Stimulated activated CD8-positive, alpha-beta memory T cell treated with anti-CD3 and anti-CD28 coated beads, Interleukin-15, amount 100 ng/mL, for 24 hours (primary cell): ENCODE results near the gene MARCHF11.

Experiments used
- DNase-seq: peaks from one replicate; pipeline ENCODE4 v3.0.0-alpha.2; 2020; ENCODE audit warnings: low read depth

The MARCHF11 gene

DNA sequence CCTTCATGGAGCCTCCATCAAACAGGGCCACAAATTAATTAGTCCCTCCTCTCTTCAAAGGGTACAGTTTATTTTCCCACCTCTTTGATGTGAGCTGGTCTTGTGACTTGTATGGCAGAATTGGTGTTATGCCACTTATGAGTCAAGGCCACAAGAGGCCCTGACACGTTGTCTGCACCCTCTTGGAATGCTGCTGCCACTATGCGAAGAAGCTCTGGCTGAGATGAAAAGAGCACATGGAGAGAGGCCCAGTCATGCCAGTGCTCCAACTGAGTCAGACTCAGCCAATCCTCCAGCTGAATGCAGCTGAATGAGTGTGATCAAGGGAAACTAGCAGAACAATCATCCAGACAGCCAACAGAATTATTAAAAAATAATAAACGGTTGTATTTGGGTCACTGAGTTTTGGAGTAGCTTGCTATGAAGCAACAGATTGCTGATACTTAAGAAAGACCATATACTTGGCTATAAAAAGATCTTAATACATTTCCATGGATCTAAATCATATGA lies 128.3 kb downstream of the MARCHF11 start:
- no peak for DNase-seq

DNA sequence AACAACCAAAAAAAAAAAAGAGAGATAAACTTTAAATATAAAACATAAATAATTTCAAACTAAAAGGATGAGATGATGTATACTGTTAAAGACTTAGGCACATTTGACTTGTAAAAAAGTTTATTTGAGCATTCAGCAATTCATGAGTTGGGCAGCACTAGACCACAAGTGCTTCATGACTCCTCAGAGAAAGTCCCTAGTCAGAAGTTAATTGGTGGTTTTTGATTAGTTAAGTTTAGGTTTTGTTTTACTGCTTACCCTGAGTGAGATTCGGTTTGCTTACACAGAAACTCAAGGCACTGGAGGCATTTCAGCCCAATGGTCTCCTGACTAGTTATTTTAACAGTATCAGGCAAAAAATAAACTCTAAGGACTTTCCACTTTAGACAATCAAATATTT lies 129.2 kb downstream of the MARCHF11 start:
- DNase-seq = no peak

DNA sequence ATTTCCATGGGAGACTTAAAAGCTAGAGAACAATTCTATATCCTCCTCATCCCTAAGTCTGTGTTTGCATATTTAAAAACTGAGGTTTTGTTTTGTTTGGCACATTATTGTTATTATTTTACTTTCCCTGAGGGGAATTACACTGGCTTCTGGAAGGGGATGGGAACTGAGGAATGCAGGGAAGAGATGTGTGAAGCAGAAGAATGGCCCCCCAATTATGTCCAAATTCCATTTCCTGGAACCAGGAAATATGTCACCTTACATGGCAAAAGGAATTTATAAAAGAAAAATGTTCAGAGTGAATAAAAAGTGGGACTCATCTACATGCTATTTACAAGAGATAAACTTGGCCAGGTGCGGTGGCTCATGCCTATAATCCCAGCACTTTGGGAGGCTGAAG lies 129.8 kb downstream of the MARCHF11 start:
- DNase-seq = no peak

DNA sequence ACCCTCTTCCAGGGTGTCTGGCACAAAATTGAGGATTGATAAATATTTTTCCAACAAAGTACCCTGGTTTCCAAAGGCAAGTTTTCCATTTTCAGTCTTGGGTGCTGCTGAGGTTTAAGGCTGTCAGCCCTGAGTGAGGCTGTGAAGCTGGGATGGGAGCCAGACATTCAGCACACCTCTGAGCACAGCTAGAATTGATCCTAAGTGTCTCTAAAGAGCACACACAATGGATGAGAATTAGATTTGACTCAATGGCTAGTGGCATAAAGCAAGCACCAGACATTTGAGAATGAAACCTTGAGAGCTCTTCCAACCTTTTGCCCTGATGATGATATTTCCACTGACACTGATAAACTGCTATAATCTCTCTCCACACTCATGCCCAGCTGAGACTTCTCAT lies 131.5 kb downstream of the MARCHF11 start:
- no peak for DNase-seq

DNA sequence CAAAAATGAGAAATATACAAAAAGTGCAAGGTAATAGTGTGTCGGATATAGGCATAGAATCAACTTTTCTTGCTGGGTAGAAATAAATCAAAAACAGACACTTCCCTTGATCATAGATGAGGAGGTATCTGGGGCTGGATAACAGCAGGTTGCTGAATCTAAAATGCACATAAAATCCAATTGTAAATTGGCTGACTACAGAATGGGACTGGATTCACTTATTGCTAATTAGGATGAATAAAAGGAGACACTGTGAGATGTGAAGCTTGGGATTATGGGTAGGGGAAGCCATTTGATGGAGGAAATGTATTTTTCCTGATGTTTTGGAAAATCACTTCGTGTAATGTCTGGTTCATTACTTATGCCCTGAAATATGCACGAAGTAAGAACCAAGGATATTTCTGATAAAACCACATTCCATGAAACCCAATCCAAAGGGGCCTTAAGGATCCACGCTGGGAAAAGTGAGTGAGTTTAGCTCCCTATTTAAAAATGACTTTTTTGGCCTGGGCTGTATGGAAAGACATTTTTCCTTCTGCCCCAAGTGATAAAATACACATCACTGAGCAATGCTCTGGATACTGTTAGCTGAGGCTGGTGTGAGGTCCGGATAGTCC lies 136.1 kb downstream of the MARCHF11 start:
- no peak for DNase-seq

DNA sequence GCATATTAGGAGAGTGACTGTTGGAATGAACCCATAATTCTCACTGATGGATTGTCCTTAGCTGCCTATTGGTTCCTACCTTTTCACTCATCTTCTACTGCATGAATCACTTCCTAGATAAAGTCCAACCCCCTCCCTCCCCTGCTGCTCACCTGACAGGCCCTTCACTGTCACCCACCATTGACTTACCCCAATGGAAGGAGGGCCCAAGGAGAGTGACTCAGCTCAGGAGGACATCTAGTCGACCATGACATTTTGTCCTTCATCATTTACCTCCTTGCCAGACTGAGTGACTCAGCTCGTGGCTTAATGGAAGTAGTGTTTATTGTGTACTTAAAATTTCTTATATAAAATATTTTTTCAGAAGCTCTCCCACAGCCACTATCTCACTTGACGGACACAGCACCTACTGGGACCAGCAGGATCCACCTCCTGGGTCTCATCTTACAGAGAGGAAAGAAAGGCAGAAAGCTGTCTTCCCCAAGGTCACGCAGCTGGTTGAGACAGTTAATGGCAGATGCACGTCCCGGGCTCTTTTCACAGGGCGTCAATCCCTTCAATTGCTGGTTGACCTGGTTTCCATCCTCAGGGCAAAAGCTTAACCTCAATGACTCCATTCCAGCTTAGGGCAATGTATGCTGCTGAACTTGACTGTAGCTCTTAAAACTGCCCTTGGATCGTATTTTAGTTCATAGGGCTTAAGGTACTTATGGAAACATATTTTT lies 142.3 kb downstream of the MARCHF11 start:
- DNase-seq = no peak

DNA sequence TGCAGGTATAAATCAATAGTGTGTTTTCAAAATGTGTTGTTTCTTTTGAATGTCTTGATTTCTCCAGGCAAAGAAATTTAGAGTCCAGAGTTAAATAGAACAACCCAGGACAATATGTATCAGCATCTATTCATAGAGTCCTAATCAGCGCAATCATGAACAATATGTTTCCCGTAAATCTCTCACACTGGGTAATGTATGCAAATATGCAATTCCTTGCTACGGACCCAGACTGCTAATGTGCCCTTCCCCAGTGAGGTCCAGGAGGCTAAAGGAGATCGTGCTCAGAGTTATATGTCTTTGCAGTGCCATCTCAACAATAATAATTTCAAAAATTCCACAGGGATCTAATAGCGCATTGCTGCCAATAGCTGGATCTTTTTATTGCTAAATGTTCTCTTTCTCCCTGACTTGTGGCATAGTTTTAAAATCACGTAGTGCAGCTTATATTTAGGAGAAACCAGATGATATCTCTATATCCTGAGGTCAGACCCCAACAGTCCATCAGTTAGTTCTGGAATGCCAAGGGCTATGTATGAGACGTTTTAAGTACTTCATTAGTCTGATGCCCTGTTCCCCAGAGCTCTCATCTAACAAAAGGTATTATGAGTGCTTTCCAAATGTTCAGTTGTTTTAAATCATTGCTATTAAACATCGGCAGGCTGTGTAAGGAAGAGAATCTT lies 145.1 kb downstream of the MARCHF11 start:
- DNase-seq = no peak

DNA sequence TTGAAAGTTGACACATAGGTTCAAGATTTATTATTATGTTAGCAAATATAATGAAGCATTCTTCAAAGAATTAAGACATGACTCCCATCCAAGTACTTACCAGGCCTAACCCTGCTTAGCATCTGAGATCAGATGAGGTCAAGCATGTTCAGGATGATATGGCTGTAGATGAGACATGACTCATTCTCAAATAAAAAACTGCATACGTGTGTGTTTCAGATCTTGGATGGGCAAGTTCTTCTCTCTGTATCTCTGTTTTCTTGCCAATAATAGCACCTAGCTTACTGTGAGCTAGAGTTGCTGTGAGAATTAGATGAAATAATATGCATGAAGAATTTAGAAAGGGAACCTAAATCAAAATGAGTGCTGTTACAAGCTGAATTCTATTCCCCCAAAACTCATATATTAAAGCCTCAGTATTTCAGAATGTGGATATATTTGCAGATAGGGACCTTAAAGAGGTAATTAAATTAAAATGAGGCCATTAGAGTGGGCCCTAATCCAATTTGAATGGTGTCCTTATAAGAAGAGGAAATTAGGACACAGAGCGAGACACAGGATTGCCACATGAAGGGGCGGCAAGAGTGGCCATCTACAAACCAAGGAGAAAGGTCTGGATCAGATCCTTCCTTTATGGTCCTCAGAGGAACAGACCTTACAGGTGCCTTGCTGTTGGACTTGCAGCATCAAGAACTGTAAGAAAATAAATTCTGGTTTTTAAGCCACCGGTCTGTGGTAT lies 146.2 kb downstream of the MARCHF11 start:
- DNase-seq = no peak

DNA sequence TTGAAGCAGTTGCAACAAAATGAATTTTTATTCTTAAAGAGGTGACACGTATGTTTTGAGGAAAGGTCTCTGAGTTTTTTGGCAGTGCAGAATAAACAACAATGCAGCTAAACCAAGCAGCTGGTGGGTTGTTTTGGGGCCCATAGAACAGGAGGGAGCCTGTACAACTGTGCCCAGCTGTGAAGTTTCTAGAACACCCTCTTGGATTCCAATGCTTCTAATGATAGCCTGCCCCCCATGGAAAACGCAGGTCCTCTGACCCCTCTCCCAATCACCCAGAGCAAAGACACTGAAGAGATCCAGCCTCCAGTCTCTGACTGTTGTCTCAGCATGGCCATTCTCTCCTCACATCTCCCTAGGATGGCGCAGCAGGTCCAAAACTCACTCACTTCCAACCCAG lies 150.9 kb downstream of the MARCHF11 start:
- no peak for DNase-seq

DNA sequence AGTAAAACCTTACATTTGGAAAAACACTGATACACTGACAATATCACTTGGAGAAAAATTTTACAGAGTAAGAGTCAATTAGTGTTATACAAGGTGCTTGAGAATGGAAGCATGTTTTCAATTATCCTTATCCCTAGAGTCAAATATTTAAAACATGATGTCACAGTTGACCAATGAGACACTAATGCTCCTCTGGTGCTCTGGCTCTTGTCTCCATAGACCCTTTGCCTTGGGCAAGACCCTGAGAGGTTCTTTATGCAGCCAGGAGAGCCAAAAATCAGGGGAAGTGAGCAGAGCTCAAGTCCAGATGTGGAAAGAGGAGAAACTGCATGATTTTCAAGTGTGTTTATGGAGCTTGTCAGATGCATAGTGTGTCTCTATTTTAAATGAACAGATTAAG lies 153.9 kb downstream of the MARCHF11 start:
- DNase-seq = no peak

DNA sequence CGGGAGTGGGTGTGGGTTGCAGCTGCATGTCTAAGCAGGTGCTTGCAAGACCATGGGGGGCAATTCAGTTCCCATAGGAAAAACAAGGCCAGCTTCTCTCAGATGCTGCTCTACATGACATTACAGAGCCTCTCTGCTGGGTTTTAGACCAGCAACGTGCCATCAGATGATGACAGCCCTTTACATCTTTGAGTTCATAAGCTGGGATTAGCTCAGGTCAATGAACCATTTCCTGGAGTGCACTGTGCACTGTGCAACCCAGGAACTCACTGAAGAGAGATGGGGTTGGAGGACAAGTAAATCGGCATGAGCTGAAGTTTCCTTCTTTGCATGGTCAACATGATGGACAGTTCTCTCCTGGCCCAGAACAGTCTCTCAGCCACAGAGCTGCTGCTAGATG lies 160.6 kb downstream of the MARCHF11 start:
- no peak for DNase-seq

DNA sequence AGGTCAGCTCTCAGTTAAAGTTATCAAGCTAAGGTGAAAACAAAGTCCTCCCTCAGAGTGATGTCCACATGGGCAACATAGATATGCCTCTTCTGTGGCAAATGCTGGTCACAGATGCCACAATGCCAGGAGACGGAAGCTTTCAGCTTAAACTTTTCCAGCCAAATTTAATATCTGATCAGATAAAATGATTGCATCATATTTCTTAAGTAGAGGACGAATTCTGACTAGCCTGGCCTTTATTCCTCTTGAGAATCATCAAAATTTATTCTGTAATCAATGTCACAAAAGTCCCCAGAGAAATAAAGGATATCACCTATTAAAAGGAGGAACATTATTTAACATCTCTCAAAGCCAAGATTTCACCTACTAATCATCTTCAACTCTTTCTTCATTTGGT lies 161.9 kb downstream of the MARCHF11 start:
- DNase-seq = no peak
